Occipital lobe (tissue), 2 donors: ENCODE results near the gene HSD3B2. TPM values are rescaled to one million over a fixed set of nuclear protein-coding genes. Genes with fewer than 3 reads are reported as not detected.
"Not testable (repeated sequence)": the region's sequence is repeated elsewhere in the genome, so short reads cannot be mapped to it uniquely, and the experiment has no call there.

Source experiments
- DNase-seq: peaks from one replicate; lab custom pipeline; 2025; lab: John Stamatoyannopoulos, UW
- total RNA-seq: library from RNA; depleted of rRNA; stranded (reverse); fragments of >200 nt; gene quantifications from one replicate; pipeline ENCODE4 v1.2.3, GENCODE V29; 2014

The HSD3B2 gene
- total RNA-seq, result not detected

- no peak for DNase-seq
Measured at GRCh38 chr1:119414950-119415349, at the start of gene HSD3B2. Gene HSD3B2, plus strand, starts transcription at chr1:119415150. Its CDS starts 270 bp downstream, at chr1:119415420.

- DNase-seq, result no peak
Measured at GRCh38 chr1:119366424-119366823, 48.5 kb upstream of the HSD3B2 start.

- DNase-seq, result no peak
Measured at GRCh38 chr1:119367432-119368124, 47.4 kb upstream of the HSD3B2 start.

- DNase-seq, result no peak
Measured at GRCh38 chr1:119368554-119368953, 46.4 kb upstream of the HSD3B2 start, which contains the start of gene HAO2. Gene HAO2, plus strand, starts transcription at chr1:119368785. Its CDS starts 12,301 bp downstream, at chr1:119381086.

- DNase-seq, result no peak
Measured at GRCh38 chr1:119370748-119371147, 44.2 kb upstream of the HSD3B2 start.

GRCh38 chr1:119371815-119372214 lies 43.1 kb upstream of the HSD3B2 start:
- no peak for DNase-seq

- DNase-seq, result no peak
Measured at GRCh38 chr1:119372503-119373086, 42.4 kb upstream of the HSD3B2 start.

- no peak for DNase-seq
Measured at GRCh38 chr1:119373465-119373864, 41.5 kb upstream of the HSD3B2 start.

- no peak for DNase-seq
Measured at GRCh38 chr1:119374208-119374874, 40.6 kb upstream of the HSD3B2 start.

- no peak for DNase-seq
Measured at GRCh38 chr1:119375366-119375765, 39.6 kb upstream of the HSD3B2 start.

GRCh38 chr1:119376594-119376993 lies 38.4 kb upstream of the HSD3B2 start:
- no peak for DNase-seq

- DNase-seq, result not testable (repeated sequence)
Measured at GRCh38 chr1:119377594-119377993, 37.4 kb upstream of the HSD3B2 start.

- no peak for DNase-seq
Measured at GRCh38 chr1:119379117-119379516, 35.8 kb upstream of the HSD3B2 start.

GRCh38 chr1:119380304-119380703 lies 34.6 kb upstream of the HSD3B2 start:
- DNase-seq, result no peak

GRCh38 chr1:119380983-119381662 lies 33.8 kb upstream of the HSD3B2 start:
- no peak for DNase-seq

- no peak for DNase-seq
Measured at GRCh38 chr1:119384591-119384990, 30.4 kb upstream of the HSD3B2 start.

- no peak for DNase-seq
Measured at GRCh38 chr1:119385650-119386049, 29.3 kb upstream of the HSD3B2 start.

- no peak for DNase-seq
Measured at GRCh38 chr1:119387858-119388257, 27.1 kb upstream of the HSD3B2 start.

GRCh38 chr1:119388450-119388849 lies 26.5 kb upstream of the HSD3B2 start:
- DNase-seq, result no peak

- no peak for DNase-seq
Measured at GRCh38 chr1:119390526-119390925, 24.4 kb upstream of the HSD3B2 start.

- DNase-seq, result no peak
Measured at GRCh38 chr1:119391749-119392148, 23.2 kb upstream of the HSD3B2 start.

- DNase-seq, result no peak
Measured at GRCh38 chr1:119394085-119394484, 20.9 kb upstream of the HSD3B2 start.
